GM18526 (cell line): ENCODE measurements around the gene TMEM47.

Experiments
- POLR2A ChIP-seq: IDR thresholded peaks from 3 replicates; pipeline ENCODE4 v1.6.1; 2011; ENCODE audit not compliant: insufficient read length; ENCODE audit errors: extremely low read depth

The TMEM47 gene

GRCh38 chrX:34656842-34657725 lies at the start of gene TMEM47:
TSS of gene TMEM47 (minus strand) at chrX:34657285. CDS start at chrX:34657029, 256 bp downstream.
- no peak for TF ChIP-seq POLR2A

GRCh38 chrX:34687095-34687494 lies 30.0 kb upstream of the TMEM47 start:
- no peak for TF ChIP-seq POLR2A

- no peak for TF ChIP-seq POLR2A
Observed at GRCh38 chrX:34659575-34659974, 2.5 kb upstream of the TMEM47 start.

GRCh38 chrX:34658326-34658725 lies 1.2 kb upstream of the TMEM47 start:
- no peak for TF ChIP-seq POLR2A

- TF ChIP-seq POLR2A: no peak
Observed at GRCh38 chrX:34657726-34658070, 613 bp upstream of the TMEM47 start.

- TF ChIP-seq POLR2A: no peak
Observed at GRCh38 chrX:34656467-34656841, 631 bp downstream of the TMEM47 start.

GRCh38 chrX:34655501-34656455 lies 1.3 kb downstream of the TMEM47 start:
- TF ChIP-seq POLR2A: no peak

GRCh38 chrX:34654696-34655490 lies 2.2 kb downstream of the TMEM47 start:
- no peak for TF ChIP-seq POLR2A

GRCh38 chrX:34653811-34654210 lies 3.3 kb downstream of the TMEM47 start:
- TF ChIP-seq POLR2A: no peak

GRCh38 chrX:34642849-34643248 lies 14.2 kb downstream of the TMEM47 start:
- no peak for TF ChIP-seq POLR2A

- no peak for TF ChIP-seq POLR2A
Observed at GRCh38 chrX:34638116-34638515, 19.0 kb downstream of the TMEM47 start.

- TF ChIP-seq POLR2A: no peak
Observed at GRCh38 chrX:34634349-34634748, 22.7 kb downstream of the TMEM47 start.

GRCh38 chrX:34632384-34632783 lies 24.7 kb downstream of the TMEM47 start:
- TF ChIP-seq POLR2A: no peak

GRCh38 chrX:34631479-34632220 lies 25.4 kb downstream of the TMEM47 start:
- TF ChIP-seq POLR2A: no peak

- no peak for TF ChIP-seq POLR2A
Observed at GRCh38 chrX:34629572-34629971, 27.5 kb downstream of the TMEM47 start.

GRCh38 chrX:34624416-34624815 lies 32.7 kb downstream of the TMEM47 start:
- no peak for TF ChIP-seq POLR2A
